ENCODE results near the gene RPH3AL. TPM values are rescaled to one million over a fixed set of nuclear protein-coding genes. Genes with fewer than 3 reads are reported as not detected.

Gene RPH3AL
- total and polyA plus RNA-seq, 2 experiments from 2014 or later = 13.8 to 39.0 TPM

DNA sequence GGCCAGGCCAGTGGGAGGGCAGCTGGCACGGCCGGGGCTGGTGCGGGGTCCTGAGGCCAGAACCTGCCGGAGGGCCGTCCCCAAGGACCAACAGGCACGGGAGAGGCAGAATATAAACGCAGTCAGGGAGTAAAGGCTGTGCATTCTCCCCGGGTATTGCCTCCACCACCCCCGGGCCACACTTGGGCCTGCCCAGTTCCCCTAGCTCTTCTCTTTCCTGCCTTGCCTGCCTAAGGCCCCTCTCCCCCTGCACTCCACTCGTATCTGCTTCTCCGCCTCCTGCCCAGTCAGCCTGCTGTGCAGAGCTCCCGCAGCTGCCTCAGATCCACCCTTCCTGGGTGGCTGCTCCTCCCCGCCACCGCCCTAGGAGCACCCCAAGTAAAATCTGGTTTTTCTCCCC is 5.0 kb upstream of the RPH3AL start:
- Histone ChIP-seq H3K36me3 (no peaks in the 10 kb centered on the region), H3K4me3 (no peak overlapping the region), H3K4me1 (ENCODE audit: low read depth) (peaks cover 11% of the 10 kb centered on the region), H3K27ac (no peak overlapping the region), H3K27me3 (no peaks in the 10 kb centered on the region), H3K9me3 (ENCODE audit: low read depth) (no peaks in the 10 kb centered on the region)
- TF ChIP-seq, protein P1, sequence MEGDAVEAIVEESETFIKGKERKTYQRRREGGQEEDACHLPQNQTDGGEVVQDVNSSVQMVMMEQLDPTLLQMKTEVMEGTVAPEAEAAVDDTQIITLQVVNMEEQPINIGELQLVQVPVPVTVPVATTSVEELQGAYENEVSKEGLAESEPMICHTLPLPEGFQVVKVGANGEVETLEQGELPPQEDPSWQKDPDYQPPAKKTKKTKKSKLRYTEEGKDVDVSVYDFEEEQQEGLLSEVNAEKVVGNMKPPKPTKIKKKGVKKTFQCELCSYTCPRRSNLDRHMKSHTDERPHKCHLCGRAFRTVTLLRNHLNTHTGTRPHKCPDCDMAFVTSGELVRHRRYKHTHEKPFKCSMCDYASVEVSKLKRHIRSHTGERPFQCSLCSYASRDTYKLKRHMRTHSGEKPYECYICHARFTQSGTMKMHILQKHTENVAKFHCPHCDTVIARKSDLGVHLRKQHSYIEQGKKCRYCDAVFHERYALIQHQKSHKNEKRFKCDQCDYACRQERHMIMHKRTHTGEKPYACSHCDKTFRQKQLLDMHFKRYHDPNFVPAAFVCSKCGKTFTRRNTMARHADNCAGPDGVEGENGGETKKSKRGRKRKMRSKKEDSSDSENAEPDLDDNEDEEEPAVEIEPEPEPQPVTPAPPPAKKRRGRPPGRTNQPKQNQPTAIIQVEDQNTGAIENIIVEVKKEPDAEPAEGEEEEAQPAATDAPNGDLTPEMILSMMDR (IDR thresholded peaks at IDR 0.05; ENCODE audit: low read depth, low read length) = no peak
- DNase-seq (ENCODE audit: low read depth in 1 of 2, low spot score in 1 of 2) = no peak

GRCh38 chr17:356671-357434 is 4.2 kb upstream of the RPH3AL start:
- TF ChIP-seq, protein P1 (IDR thresholded peaks at IDR 0.05; ENCODE audit: low read depth, low read length) = no peak
- Histone ChIP-seq H3K9me3 (ENCODE audit: low read depth) (no peaks in the 10 kb centered on the region), H3K4me1 (ENCODE audit: low read depth) (peaks cover 19% of the 10 kb centered on the region), H3K27me3 (no peaks in the 10 kb centered on the region), H3K36me3 (no peaks in the 10 kb centered on the region), H3K4me3 (no peak overlapping the region), H3K27ac (no peak overlapping the region)
- DNase-seq (ENCODE audit: low read depth in 1 of 2, low spot score in 1 of 2) = no peak

GRCh38 chr17:354651-355556 is 2.3 kb upstream of the RPH3AL start:
- H3K36me3 ChIP-seq = no peaks in the 10 kb centered on the region
- H3K9me3 ChIP-seq (ENCODE audit: low read depth) = no peaks in the 10 kb centered on the region
- TF ChIP-seq, protein P1 (IDR thresholded peaks at IDR 0.05; ENCODE audit: low read depth, low read length) = no peak
- H3K4me3 ChIP-seq = no peak overlapping the region
- peak in 1 of 2 donors; percentile 31 for DNase-seq (ENCODE audit: low read depth in 1 of 2, low spot score in 1 of 2)
- no peaks in the 10 kb centered on the region for H3K27me3 ChIP-seq
- H3K4me1 ChIP-seq (ENCODE audit: low read depth) = peaks cover 25% of the 10 kb centered on the region
- H3K27ac ChIP-seq = no peak overlapping the region

- Histone ChIP-seq H3K27ac (no peak overlapping the region), H3K27me3 (no peaks in the 10 kb centered on the region), H3K36me3 (no peaks in the 10 kb centered on the region), H3K9me3 (ENCODE audit: low read depth) (no peaks in the 10 kb centered on the region), H3K4me3 (no peak overlapping the region), H3K4me1 (ENCODE audit: low read depth) (peaks cover 25% of the 10 kb centered on the region)
- TF ChIP-seq, protein P1 (IDR thresholded peaks at IDR 0.05; ENCODE audit: low read depth, low read length) = no peak
- DNase-seq (ENCODE audit: low read depth in 1 of 2, low spot score in 1 of 2) = no peak
Measured at GRCh38 chr17:353838-354234, 1.2 kb upstream of the RPH3AL start.

DNA sequence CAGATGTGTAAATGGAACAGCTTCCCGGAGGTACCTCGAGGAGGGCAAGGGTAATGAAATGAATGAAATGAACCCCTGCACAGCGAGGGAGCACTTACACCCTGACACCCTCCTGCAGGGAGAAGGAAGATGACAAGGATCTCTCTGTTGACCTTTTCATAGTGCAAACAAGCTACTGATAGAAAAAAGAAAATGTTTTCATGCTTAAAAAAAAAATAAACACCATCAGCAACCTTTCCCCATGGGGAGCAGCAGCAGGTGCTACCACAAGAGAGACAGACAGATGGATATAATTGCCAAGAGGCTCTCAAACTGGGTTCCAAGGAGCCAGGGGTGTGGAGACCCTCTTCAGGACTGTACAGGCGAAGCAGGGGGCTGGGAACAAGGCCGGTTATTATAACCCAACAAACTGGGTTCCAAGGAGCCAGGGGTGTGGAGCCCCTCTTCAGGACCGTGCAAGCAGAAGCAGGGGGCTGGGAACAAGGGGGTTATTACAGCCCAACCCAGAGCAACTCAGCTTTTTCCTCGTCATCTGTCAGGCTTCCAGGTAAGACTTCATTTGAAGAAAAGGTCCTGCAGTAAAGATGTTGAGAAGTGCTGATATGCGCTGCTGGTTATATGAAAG is 718 bp upstream of the RPH3AL start:
- no peaks in the 10 kb centered on the region for H3K9me3 ChIP-seq (ENCODE audit: low read depth)
- H3K27me3 ChIP-seq = no peaks in the 10 kb centered on the region
- H3K4me1 ChIP-seq (ENCODE audit: low read depth) = peaks cover 25% of the 10 kb centered on the region
- no peak overlapping the region for H3K4me3 ChIP-seq
- H3K36me3 ChIP-seq = no peaks in the 10 kb centered on the region
- TF ChIP-seq, protein P1 (IDR thresholded peaks at IDR 0.05; ENCODE audit: low read depth, low read length) = no peak
- no peak for DNase-seq (ENCODE audit: low read depth in 1 of 2, low spot score in 1 of 2)
- H3K27ac ChIP-seq = peak overlapping the region; percentile 89
